Hypothalamus (tissue), 51 donors: Measurements from ENCODE around the gene FUNDC1.
"Not testable (repeated sequence)": the region's sequence is repeated elsewhere in the genome, so short reads cannot be mapped to it uniquely, and the experiment has no call there.

Source experiments
- DNase-seq, 51 donors: peaks; one replicate each; lab custom pipeline; 2025; lab: John Stamatoyannopoulos, UW

The FUNDC1 gene

GRCh38 chrX:44542567-44543325 is at the start of gene FUNDC1:
FUNDC1 (minus strand) TSS chrX:44542859; CDS start chrX:44542832, 27 bp downstream.
- peak; percentile 31 to 92 (median 76) for DNase-seq

DNA sequence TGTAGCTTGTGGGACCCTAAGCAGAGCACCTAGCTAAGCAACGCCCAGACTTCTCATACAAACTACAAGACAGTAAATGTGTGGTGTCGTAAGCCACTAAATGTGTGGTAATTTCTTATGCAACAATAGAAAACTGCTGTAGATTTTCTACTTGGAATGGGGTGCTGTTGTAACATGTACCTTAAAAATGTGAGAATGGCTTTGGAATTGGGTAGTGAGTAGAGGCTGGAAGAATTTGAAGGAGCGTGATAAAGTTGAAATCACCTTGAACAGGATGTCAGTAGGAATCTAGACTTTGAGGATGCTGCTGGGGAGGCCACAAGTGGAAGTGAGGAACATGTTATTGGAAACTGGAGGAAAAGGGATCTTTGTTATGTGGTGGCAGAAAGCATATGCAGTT is 43.2 kb upstream of the FUNDC1 start:
- DNase-seq: no peak

DNA sequence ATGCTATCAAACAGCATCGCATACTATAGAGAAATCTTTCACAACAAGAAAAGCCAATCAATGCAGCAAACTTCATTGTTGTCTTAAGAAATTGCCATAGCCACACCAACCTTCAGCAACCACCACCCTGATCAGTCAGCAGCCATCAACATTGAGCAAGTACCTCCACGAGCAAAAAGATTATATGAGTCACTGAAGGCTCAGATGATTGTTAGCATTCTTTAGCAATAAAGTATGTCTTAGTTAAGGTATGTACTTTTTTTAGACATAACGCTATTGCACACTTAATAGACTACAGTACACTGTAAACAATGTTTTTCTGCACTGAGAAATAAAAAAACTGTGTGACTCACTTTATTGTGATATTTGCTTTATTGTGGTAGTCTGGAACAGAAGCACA is 37.8 kb upstream of the FUNDC1 start:
- no peak for DNase-seq

DNA sequence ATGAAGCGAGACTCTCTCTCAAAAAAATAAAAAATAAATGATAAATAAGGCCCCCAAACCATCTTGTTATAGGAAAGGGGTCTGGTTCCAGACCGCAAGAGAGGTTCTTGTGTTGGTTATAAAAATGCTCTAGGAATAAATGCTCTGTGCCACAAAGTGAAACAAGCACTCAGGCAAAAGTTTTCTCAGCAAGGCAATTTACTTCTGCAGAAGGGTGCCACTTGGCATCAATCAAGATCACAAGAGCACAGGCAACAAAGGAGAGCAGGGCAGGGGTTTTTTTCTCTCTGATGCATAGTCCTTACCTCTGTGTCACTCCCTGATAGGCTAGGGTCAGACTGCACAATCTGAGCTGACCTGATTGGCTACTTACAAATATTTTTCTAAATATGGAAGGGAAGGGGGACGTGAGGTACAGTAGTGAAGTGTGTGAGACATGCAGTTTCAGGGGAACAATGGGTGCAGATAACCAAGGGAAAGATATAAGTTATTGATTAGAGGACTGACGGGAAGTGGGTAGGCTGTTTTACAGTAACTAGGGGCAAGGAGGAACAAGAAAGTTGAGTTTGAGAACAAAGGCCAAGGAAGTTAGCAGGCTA is 29.8 kb upstream of the FUNDC1 start:
- no peak for DNase-seq

DNA sequence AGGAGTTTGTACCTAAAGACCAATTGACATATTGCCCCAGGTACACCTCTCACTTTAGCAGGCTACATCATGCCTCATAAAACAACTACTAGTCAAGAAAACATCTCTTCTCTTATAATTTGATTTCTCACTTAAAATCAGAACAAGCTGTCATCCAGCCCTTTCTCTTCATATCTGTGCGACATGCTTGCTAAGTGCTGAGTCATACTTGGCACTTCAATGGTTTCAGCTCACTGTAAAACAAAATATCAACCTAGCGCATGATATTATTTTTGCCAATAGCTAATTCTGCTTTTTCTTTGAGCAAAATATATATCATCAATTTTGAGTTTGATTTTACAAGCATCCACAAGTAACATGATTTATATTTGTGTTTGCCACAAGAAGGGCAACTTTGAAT is 27.9 kb upstream of the FUNDC1 start:
- peak in 1 of 51 donors; percentile 4 for DNase-seq

DNA sequence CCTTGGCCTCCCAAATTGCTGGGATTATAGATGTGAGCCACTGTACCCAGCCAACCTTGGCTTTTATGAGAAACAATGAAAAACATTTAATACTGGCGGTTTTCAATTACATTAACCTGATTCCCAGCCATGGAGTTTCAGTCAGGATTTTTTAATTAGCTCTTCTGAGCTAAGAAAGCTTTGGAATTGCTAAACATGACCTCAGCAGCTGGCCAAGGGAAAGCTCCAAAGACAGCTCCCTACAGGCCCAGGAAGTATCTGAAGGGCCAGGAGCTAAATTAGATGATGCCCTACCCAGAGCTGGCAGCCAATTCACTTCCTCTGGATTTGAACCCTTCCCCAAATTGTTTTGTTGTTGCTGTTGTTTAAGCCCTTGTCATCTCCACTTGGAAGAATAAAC is 26.5 kb upstream of the FUNDC1 start:
- DNase-seq: no peak

GRCh38 chrX:44568196-44568595 is 25.5 kb upstream of the FUNDC1 start:
- DNase-seq: no peak

- DNase-seq: not testable (repeated sequence)
Measured at GRCh38 chrX:44561896-44562295, 19.2 kb upstream of the FUNDC1 start.

GRCh38 chrX:44550563-44550962 is 7.9 kb upstream of the FUNDC1 start:
- DNase-seq: no peak

DNA sequence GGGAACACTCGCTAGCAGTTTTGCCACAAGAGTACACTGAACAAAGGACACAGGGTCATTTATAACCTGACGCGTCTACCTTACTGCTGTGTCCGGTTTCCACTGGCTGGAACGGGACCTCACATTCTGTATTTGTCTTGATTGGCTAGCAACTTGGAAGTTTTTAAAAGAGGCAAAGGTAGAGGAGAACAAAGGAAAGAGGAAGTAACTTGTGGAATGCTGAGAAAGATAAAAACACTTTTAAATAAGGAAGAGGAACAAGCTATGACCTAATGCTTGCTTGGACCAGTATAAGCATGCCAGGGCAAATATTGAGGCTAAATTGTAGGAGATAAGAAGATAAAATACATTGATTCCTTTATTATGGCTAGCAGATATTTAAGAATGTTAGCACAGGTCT is 2.8 kb upstream of the FUNDC1 start:
- DNase-seq: not testable (repeated sequence)

DNA sequence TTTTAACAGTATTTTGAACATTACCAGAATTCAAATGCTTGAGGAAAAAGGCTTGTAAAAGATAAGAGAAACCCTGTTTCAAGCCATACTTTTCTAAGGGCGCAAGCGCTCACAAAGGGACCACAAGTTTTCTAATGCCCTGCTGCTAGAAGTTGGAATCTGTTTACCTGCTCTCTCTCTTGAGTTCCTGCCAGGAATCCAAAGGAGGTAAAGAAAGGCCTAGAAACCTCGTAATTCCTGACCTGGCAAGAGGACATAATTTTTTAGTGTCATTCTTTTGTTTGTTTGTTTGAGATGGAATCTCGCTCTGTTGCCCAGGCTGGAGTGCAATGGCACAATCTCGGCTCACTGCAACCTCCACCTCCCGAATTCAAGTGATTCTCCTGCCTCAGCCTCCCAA is 1.4 kb upstream of the FUNDC1 start:
- DNase-seq: no peak

DNA sequence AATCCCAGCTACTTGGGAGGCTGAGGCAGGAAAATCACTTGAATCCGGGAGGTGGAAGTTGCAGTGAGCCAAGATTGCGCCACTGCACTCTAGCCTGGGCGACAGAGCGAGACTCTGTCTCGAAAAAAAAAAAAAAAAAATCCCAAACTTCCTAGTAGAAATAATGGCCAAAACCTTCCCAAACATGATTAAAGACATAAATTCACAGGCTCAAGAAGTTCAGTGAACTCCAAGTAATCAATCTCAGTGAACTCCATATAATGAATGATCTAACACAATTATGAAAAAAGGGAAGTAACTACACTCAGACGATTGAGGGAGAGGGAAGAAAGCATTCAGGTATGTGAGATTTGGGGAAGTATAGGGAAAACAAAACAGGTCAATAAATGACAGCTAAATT is 6.5 kb downstream of the FUNDC1 start:
- DNase-seq: no peak

DNA sequence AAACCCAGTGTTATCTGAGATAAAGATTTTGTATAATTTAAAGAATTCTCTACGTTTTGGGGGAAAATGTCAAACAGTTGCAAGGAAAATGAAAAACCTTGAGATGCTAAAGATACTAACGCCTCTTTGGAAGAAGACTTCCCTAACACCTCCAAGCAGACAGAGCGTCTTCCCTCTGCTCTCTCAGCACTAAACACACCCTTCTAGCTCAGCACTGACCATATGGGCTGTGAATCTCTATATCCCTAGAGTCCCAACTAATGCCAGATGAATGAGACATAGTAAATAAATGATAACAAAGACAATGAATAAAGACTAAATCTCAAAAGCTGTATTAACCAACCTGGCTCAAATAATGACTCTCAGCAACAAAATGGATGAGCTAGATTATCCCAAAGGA is 13.3 kb downstream of the FUNDC1 start:
- no peak for DNase-seq

DNA sequence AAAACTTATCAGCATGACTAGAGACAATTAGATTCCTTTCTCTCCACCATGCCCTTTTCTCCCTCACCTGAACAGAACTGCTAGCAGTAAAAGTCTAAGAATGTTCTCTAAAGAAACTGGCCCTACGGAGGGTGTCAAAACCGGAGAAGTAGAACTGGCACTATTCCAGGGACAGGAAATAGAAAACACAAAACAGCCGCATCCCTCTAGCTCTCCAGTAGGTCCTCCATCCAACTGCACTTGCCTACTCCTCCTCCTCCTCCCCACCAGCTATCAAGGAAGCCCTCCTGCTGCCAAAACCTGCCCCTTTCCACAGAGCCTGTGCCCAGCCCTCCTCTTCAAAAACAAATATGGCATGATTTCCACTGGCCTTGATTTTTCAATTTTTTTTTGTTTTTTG is 28.4 kb downstream of the FUNDC1 start:
- DNase-seq: no peak

DNA sequence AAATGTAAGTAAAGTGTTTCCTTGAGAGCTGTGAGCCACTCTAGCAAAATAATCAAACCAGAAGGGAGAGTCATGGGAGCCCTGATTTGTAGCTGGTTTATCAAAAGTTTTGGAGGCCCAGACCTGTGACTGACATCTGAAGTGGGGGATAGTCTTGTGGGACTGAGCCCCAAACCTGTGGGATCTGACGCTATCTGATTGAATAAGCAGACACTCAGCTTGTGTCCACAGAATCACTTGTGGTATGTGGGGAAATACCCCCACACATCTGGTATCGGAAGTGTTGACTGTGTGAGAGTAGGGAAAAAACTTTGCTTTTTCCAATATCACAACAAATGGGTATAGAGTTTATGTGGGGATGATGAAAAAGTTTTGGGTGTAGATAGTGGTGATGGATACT is 35.4 kb downstream of the FUNDC1 start:
- DNase-seq: no peak

DNA sequence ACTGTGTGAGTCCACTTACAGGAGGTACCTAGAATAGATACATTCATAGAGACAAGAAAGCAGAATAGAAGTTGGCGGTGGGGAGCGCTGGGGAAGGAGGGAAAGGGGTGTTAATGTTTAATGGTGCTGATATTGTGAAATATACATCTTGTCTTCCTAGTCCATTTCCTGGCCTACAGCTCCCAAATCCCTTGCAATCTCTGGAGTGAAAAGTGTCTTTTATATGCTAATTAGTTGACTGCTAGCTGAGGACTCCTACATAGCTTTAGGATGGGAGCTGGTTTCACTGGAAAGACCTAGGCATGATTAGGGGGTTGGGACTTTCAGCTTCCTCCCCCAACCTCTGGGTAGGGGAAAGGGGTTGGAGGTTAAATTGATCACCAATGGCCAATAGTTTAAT is 36.0 kb downstream of the FUNDC1 start:
- DNase-seq: no peak

- no peak for DNase-seq
Measured at GRCh38 chrX:44503560-44503959, 39.1 kb downstream of the FUNDC1 start.

DNA sequence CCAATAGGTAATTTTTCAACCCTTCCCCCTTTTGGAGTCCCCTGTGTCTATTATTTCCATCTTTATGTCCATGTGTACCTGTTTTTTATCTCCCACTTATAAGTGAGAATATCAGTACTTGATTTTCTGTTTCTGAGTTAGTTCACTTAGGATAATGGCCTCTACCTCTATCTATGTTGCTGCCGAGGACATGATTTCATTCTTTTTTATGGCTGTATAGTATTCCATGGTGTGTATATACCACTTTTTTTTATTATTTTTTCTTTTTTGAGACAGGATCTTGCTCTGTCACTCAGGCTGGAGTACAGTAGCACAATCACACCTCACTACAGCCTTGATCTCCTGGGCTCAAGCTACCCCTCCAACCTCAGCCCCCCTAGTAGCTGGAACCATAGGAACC is 47.6 kb downstream of the FUNDC1 start:
- DNase-seq: no peak

DNA sequence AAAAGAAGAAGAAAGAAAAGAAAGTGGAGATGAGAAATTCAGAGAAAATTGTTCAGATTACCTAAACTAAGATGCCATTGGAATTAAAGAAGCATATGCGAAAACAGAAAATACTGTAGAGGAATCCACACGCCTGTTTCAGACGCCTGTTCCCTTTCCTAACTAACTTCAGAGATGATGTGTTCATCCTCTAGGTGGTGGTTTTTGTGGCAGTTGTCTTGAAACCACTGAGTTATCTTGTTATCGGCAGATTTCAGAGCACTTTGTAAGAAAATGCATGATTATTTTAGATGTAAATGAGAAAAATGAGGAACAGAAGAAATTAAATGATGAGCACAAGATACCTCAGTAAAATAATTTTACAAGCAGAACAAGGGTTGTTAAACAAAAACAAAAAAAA is 48.3 kb downstream of the FUNDC1 start:
- no peak for DNase-seq

DNA sequence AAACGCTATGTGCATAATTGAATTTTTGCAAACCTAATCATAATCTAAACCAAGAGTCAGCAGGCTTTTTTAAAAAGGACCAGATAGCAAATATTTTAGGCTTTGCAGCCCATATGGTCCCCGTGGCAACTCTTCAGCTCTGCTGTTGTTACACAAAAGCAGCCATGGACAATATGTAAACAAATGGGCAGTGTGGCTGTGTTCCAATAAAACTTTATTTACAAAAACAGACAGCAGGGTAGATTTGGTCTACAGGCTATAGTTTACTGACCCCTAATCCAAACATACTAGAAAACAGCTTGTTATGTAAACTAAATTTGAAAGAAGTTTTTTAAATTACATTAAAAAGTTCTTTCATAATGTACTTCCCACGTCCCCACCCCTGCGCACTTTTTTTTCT is 53.1 kb downstream of the FUNDC1 start:
- no peak for DNase-seq

DNA sequence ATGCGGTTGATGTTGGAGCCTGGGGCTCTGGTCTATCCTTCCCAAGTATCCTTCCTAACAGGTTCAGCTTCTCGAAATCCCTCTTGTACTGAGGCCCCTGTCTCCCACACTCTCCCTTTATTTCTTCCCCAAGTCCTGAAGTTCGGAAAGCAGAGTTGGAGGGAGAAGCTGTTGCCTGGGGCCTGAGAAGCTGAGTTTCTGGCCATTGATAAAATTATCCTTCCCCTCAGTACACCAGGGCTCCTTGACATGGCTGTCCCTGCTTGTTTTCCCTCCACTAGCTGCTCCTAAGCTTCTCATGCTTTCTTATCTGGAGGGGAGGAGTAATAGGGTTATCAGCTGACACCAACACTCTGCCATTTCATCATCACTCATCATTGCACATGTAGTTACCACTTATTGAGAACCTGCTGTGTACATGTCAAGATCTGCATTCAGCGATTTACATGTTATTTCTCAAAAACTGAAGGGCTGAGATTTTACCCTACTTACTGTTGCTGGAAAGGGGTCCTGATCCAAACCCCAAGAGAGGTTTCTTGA is 58.0 kb downstream of the FUNDC1 start:
- no peak for DNase-seq

GRCh38 chrX:44483965-44484606 is 58.6 kb downstream of the FUNDC1 start:
- no peak for DNase-seq
